ENCODE measurements around the gene SNAI3.

GRCh38 chr16:88714420-88715302 lies 28.4 kb upstream of the SNAI3 start:
- TF ChIP-seq CSDC2 (CRISPR knock-in tag; IDR thresholded peaks at IDR 0.05), result no peak
- no peak for TF ChIP-seq ARNTL (CRISPR knock-in tag; IDR thresholded peaks at IDR 0.05; ENCODE audit: borderline replicate concordance, low read depth)
- TF ChIP-seq PATZ1 (CRISPR knock-in tag; IDR thresholded peaks at IDR 0.05; ENCODE audit: borderline replicate concordance), result no peak
- TF ChIP-seq CSRNP3 (CRISPR knock-in tag; IDR thresholded peaks at IDR 0.05), result no peak
- TF ChIP-seq ZFP30 (CRISPR knock-in tag; IDR thresholded peaks at IDR 0.05), result no peak
- TF ChIP-seq SNAI2 (CRISPR knock-in tag; IDR thresholded peaks at IDR 0.05), result no peak
- TF ChIP-seq ZFP3 (CRISPR knock-in tag; IDR thresholded peaks at IDR 0.05), result no peak
- TF ChIP-seq ZC3H10 (CRISPR knock-in tag; IDR thresholded peaks at IDR 0.05), result no peak
- TF ChIP-seq, protein P1, sequence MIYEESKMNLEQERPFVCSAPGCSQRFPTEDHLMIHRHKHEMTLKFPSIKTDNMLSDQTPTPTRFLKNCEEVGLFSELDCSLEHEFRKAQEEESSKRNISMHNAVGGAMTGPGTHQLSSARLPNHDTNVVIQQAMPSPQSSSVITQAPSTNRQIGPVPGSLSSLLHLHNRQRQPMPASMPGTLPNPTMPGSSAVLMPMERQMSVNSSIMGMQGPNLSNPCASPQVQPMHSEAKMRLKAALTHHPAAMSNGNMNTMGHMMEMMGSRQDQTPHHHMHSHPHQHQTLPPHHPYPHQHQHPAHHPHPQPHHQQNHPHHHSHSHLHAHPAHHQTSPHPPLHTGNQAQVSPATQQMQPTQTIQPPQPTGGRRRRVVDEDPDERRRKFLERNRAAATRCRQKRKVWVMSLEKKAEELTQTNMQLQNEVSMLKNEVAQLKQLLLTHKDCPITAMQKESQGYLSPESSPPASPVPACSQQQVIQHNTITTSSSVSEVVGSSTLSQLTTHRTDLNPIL (CRISPR knock-in tag; IDR thresholded peaks at IDR 0.05; ENCODE audit: low read depth), result no peak
